GM06990 (cell line): ENCODE measurements around the gene ZNF594.
"Not testable (repeated sequence)": the region's sequence is repeated elsewhere in the genome, so short reads cannot be mapped to it uniquely, and the experiment has no call there.

ENCODE experiments used
- DNase-seq: peaks from one replicate; pipeline ENCODE4 v3.0.0-alpha.2; 2011; ENCODE audit not compliant: insufficient read length; ENCODE audit errors: extremely low read depth
- H3K27me3 ChIP-seq: replicated peaks from 2 replicates; pipeline ENCODE4 v1.6.0; 2011; ENCODE audit warnings: low read length; ENCODE audit not compliant: control insufficient read depth, insufficient read depth
- H3K36me3 ChIP-seq: 2 replicates; pipeline ENCODE4 v1.5.1; 2011; ENCODE audit warnings: low read length; ENCODE audit not compliant: control insufficient read depth, insufficient read depth
- H3K4me3 ChIP-seq: replicated peaks from 2 replicates; pipeline ENCODE4 v1.5.1; 2011; ENCODE audit warnings: low read depth, mild to moderate bottlenecking, control low read depth, low read length
- TF ChIP-seq, protein P1 (sequence below): IDR thresholded peaks from 2 replicates; pipeline ENCODE4 v1.5.1; 2011; ENCODE audit warnings: low read length, control low read depth, mild to moderate bottlenecking, inconsistent platforms; ENCODE audit not compliant: insufficient read depth, poor library complexity, severe bottlenecking

ZNF594 gene

DNA sequence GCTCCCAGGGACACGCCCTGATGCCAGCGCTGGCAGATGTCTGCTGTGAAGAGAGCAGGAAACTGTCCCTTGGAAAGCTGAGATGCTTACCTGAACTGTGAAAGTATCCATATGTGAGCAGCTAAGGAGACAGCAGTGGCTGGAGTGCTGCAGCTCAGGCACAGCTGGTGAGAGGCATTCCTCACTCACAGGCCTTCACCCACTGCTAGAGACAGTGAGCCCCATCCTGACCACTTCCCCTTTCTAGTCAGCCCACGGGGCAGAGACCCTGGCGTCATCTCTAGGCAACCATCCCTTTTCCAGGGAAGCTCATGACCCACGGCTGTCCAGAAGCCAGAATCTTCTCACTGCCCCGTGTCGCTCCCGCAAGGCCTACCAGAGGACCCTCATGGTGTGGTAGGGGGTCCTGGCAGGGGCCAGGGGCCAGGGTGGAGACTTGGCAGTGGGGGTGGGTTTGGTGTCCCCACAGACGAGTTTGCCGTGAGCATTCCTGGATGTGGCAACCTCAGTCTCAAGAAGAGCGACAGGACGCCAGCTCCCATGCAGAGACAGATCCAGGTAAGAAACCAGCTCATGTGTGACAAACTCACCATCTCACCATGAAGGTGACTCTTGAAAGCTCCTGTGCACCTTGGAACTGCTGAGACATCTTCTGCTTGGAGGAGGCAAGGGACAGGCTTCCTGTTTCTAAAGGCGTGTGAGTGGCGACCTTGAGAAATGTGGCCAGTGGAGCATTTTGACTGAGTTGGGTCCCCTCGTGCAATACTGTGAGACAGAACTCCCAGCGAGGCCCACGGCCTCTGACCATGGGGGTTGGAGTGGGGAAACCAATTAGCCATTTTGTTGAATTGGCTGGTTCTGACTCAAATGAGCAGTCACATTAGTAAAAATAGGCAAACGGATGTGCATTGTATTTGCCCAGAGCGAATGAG is 43.2 kb upstream of the ZNF594 start, which contains the start of gene SCIMP:
TSS of gene SCIMP (minus strand) at position 216 of the 932 bp plus-strand sequence. CDS start at position 111, 105 bp downstream.
- TF ChIP-seq, protein P1, sequence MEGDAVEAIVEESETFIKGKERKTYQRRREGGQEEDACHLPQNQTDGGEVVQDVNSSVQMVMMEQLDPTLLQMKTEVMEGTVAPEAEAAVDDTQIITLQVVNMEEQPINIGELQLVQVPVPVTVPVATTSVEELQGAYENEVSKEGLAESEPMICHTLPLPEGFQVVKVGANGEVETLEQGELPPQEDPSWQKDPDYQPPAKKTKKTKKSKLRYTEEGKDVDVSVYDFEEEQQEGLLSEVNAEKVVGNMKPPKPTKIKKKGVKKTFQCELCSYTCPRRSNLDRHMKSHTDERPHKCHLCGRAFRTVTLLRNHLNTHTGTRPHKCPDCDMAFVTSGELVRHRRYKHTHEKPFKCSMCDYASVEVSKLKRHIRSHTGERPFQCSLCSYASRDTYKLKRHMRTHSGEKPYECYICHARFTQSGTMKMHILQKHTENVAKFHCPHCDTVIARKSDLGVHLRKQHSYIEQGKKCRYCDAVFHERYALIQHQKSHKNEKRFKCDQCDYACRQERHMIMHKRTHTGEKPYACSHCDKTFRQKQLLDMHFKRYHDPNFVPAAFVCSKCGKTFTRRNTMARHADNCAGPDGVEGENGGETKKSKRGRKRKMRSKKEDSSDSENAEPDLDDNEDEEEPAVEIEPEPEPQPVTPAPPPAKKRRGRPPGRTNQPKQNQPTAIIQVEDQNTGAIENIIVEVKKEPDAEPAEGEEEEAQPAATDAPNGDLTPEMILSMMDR: no peak
- Histone ChIP-seq H3K4me3 (peak within 1 kb of the TSS; percentile 86), H3K27me3 (no peaks in the 10 kb centered on the region), H3K36me3 (peaks cover 8% of the 10 kb centered on the region)
- DNase-seq: peak; percentile 79

DNA sequence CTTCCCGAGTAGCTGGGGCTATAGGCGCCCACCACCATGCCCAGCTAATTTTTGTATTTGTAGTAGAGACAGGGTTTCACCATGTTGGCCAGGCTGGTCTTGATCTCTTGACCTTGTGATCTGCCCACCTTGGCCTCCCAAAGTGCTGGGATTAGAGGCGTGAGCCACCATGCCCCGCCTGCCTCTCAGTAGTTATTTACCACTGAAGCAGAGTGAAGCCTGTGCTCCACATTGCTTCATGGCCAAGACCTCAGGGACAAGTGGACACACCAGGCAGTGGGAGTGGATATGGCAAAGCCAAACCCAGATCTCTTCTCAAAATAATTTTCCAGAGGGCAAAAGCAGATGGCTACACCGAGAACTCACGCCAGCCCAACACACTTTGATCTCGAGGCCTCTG is 41.8 kb upstream of the ZNF594 start:
- H3K4me3 ChIP-seq: peak overlapping the region; percentile 86
- DNase-seq, H3K27me3 ChIP-seq: not testable (repeated sequence)
- H3K36me3 ChIP-seq: peaks cover 13% of the 10 kb centered on the region

DNA sequence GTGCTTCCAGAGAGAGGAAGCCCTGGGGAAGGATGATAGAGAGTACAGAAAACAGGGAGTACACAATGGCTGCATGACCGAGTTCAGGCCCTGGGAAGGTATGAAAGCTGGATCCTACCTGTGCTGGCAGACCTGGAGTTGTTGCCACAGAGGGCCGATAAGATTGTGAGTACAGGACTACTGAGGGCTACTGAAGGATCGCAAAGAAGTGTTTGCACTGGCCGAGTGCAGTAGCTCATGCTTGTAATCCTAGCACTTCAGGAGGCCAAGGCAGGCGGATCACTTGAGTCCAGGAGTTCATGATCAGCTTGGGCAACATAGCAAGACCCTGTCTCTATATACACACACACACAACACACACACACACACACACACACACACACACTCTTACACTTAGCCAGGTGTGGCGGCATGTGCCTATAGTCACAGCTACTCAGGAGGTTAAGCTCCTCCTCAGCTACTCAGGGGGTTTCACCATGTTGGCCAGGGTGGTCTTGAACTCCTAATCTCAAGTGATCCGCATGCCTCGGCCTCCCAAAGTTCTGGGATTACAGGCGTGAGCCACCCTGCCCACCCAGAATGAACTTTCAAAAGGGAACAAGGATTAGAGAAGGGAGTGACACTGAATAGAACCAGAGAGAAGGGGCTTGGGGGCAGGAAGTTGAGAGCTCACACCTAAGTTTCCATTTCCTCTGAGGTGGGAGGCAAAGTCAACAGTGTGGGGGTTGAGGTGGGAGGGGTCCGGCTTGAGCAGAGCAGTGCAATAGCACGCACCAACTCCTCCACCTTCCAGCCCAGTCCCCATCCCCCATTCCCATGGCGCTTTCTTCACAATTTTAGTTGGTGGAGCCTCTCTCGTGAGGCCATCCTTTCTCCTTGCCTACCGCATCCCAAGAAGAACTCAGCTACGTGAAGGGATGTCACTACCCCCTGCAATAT is 35.5 kb upstream of the ZNF594 start:
- Histone ChIP-seq H3K4me3 (peak overlapping the region; percentile 56), H3K27me3 (no peaks in the 10 kb centered on the region), H3K36me3 (peaks cover 21% of the 10 kb centered on the region)
- peak; percentile 83 for DNase-seq
- TF ChIP-seq, protein P1: no peak

DNA sequence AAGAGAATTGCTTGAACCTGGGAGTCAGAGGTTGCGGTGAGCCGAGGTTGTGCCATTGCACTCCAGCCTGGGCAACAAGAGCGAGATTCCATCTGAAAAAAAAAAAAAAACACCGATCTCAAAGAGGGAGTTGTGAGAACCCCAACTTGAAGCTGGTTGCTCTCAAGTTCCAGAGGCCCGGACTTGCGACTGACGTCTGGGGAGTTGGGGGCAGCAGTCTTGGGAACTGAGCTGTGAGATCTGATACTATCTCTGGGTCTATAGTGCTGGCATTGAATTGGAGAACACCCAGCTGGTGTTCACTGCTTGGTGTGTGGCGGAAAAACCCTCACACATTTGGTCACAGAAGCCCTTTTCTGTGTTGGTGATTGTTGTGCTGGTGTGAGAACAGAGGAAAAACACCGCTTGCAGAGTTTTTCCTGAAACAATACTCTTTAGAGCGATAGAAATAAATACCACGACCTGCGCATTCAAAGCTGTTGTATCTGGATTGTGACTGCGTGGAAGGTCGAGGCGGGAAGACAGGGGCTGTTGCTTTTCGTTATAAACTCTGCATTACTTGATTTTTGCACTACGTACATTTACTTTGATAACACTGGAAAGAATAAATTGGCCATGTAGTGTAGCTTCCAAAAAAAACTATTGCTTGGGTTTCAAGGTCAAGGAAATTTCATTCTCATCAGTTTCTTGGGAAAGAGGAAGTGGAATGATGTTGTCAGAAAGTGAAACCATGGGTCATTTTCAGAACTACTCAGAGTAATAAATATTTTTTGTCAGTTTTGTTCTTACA is 34.2 kb upstream of the ZNF594 start:
- H3K36me3 ChIP-seq: peaks cover 18% of the 10 kb centered on the region
- peak; percentile 76 for DNase-seq
- TF ChIP-seq, protein P1: no peak
- H3K27me3 ChIP-seq: no peaks in the 10 kb centered on the region
- H3K4me3 ChIP-seq: no peak overlapping the region

DNA sequence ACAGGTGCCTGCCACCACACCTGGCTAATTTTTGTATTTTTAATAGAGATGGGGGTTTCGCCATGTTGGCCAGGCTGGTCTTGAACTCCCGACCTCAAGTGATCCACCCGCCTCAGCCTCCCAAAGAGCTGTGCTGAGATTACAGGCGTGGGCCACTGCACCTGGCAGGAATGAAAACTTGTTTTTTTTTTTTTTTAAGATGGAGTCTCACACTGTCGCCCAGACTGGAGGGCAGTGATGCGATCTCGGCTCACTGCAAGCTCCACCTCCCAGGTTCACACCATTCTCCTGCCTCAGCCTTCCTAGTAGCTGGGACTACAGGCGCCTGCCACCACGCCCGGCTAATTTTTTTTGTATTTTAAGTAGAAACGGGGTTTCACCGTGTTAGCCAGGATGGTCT is 30.2 kb upstream of the ZNF594 start:
- H3K36me3 ChIP-seq: peaks cover 14% of the 10 kb centered on the region
- not testable (repeated sequence) for H3K4me3 ChIP-seq, DNase-seq, H3K27me3 ChIP-seq

DNA sequence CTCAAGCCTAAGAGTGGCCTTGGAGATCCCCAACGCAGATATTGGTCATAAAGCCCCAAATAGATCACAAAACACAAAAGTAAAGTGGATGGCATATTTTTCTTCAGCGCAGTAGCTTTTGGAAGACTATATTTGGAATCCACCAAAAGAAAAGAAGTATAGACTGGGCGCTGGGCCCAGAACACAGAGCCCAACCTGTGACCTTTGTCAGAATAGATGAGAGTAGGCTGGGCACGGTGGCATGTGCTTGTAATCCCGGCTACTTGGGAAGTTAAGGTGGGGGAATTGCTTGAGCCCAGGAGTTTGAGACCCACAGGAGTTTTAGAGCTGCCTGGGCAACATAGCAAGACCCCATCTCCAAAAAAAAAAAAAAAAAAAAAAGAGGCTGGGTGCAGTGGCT is 28.4 kb upstream of the ZNF594 start:
- H3K36me3 ChIP-seq: peaks cover 17% of the 10 kb centered on the region
- H3K27me3 ChIP-seq: no peaks in the 10 kb centered on the region
- no peak for DNase-seq
- no peak overlapping the region for H3K4me3 ChIP-seq
- TF ChIP-seq, protein P1: no peak
